K562 (cell line): Measurements from ENCODE around the gene C14orf180. TPM values are rescaled to one million over a fixed set of nuclear protein-coding genes. Genes with fewer than 3 reads are reported as not detected.

Source experiments
- ATAC-seq: fragments of 200-7000 bp; cut with Tn5 transposase; 3 replicates; pipeline ENCODE4 v1.9.1; 2020; ENCODE audit warnings: moderate library complexity
- BruUV-seq: library from RNA; stranded (reverse); fragments of 400-500 nt; replicated peaks from 2 replicates; lab custom pipeline; 2021; lab: Mats Ljungman, UMichigan
- CTCF ChIA-PET: fragments of 300-600 bp; formaldehyde crosslinking; extraction: SDS; loops from one replicate; lab custom pipeline; 2021; ENCODE audit warnings: low intra/inter-chr PET ratio; lab: Yijun Ruan, JAX
- POLR2A ChIA-PET: fragments of 300-600, 350-650 bp; sonication (Branson Sonifier 250); formaldehyde crosslinking; extraction: SDS; loops from one replicate; lab custom pipeline; 2021; ENCODE audit warnings: antibody characterized with exemption, inconsistent platforms; lab: Yijun Ruan, JAX
- DNase-seq, 4 experiments: peaks; one replicate each; pipeline versions ENCODE4 v3.0.0 to v3.0.0-alpha.2; 2011 to 2018; ENCODE audit warnings: low spot score in 3 of 4, mixed read lengths in 3 of 4; ENCODE audit errors: extremely low read depth in 1 of 4
- FAIRE-seq: peaks from 2 replicates; lab custom pipeline; 2011; peaks lifted over from hg19 to GRCh38; lab: Jason Lieb, UNC
- H2AFZ ChIP-seq: 2 replicates; pipeline ENCODE4 v1.6.0; 2011; ENCODE audit warnings: low read depth, low read length, control low read depth, inconsistent platforms
- H3K27ac ChIP-seq: fragments of 200-600 bp; 3 replicates; pipeline ENCODE4 v1.8.0; 2011; ENCODE audit warnings: low read depth, mild to moderate bottlenecking, control low read depth, inconsistent platforms, low read length, moderate library complexity, mixed read lengths; ENCODE audit errors: extremely low read depth
- H3K27me3 ChIP-seq, 2 experiments: fragments of 300-600 bp in 1 of 2; 2 replicates in 1 of 2; 3 replicates in 1 of 2; pipeline versions ENCODE4 v1.6.0 to v1.8.0; 2011; ENCODE audit warnings: inconsistent platforms in 2 of 2, low read length in 2 of 2, mild to moderate bottlenecking in 1 of 2, mixed read lengths in 1 of 2, moderate library complexity in 1 of 2; ENCODE audit not compliant: control insufficient read depth in 2 of 2, insufficient read depth in 2 of 2
- H3K36me3 ChIP-seq: fragments of 300-600 bp; 3 replicates; pipeline ENCODE4 v1.8.0; 2011; ENCODE audit warnings: mild to moderate bottlenecking, low read length, inconsistent platforms; ENCODE audit not compliant: control insufficient read depth, insufficient read depth
- H3K4me1 ChIP-seq, 2 experiments: fragments of 200-600 bp in 1 of 2; replicated peaks in 1 of 2; 2 replicates in 1 of 2; 3 replicates in 1 of 2; pipeline versions ENCODE4 v1.5.1 to v1.8.0; 2011; ENCODE audit warnings: inconsistent platforms in 2 of 2, low read length in 2 of 2, mild to moderate bottlenecking in 1 of 2, mixed read lengths in 1 of 2, moderate library complexity in 1 of 2; ENCODE audit not compliant: control insufficient read depth in 2 of 2, insufficient read depth in 2 of 2
- H3K4me2 ChIP-seq: 2 replicates; pipeline ENCODE4 v1.6.1; 2011; ENCODE audit warnings: low read length, control low read depth, inconsistent platforms, mixed read lengths; ENCODE audit not compliant: insufficient read depth
- H3K4me3 ChIP-seq: fragments of 200-600 bp; sonication (generic), shearing (Covaris generic); 2 replicates; pipeline ENCODE4 v1.5.1; 2016; ENCODE audit warnings: control low read depth, inconsistent platforms
- H3K79me2 ChIP-seq: fragments of 200-600 bp; 3 replicates; pipeline ENCODE4 v1.8.0; 2011; ENCODE audit warnings: low read length, inconsistent platforms; ENCODE audit not compliant: control insufficient read depth, insufficient read depth
- H3K9ac ChIP-seq, 2 experiments: 2 replicates each; pipeline versions ENCODE4 v1.6.0 to v1.6.1; 2011; ENCODE audit warnings: low read depth in 2 of 2, low read length in 2 of 2, control low read depth in 1 of 2, inconsistent platforms in 1 of 2, mild to moderate bottlenecking in 1 of 2, mixed read lengths in 1 of 2; ENCODE audit not compliant: insufficient read depth in 1 of 2
- H3K9me1 ChIP-seq: one replicate; pipeline ENCODE4 v1.6.0; 2011; ENCODE audit warnings: inconsistent platforms, mild to moderate bottlenecking, low read length, moderate library complexity; ENCODE audit not compliant: control insufficient read depth, insufficient read depth
- H3K9me3 ChIP-seq: replicated peaks from 2 replicates; pipeline ENCODE4 v1.5.1; 2011; ENCODE audit warnings: low read depth, low read length, inconsistent platforms; ENCODE audit not compliant: control insufficient read depth, insufficient read depth
- H4K20me1 ChIP-seq: replicated peaks from 2 replicates; pipeline ENCODE4 v1.6.1; 2011; ENCODE audit warnings: low read length, inconsistent platforms, mixed read lengths; ENCODE audit not compliant: control insufficient read depth, insufficient read depth
- CBX3 ChIP-seq, 2 experiments: IDR thresholded peaks; 1 replicate in 1 of 2; 2 replicates in 1 of 2; pipeline ENCODE4 v1.6.1; 2012; ENCODE audit warnings: inconsistent platforms in 2 of 2, low read length in 2 of 2, borderline replicate concordance in 1 of 2, control low read depth in 1 of 2
- GABPB1 ChIP-seq: sonication (generic); formaldehyde crosslinking; IDR thresholded peaks from 2 replicates; pipeline ENCODE4 v1.8.0; 2022; ENCODE audit warnings: mild to moderate bottlenecking, missing genetic modification reagents
- HDAC6 ChIP-seq: IDR thresholded peaks from 2 replicates; pipeline ENCODE4 v1.6.1; 2012; ENCODE audit warnings: low read depth, mild to moderate bottlenecking, control low read depth, inconsistent platforms, low read length, moderate library complexity
- KLF6 ChIP-seq: fragments of 250-450 bp; sonication (Bioruptor Pico); IDR thresholded peaks from 2 replicates; pipeline ENCODE4 v1.4.0; 2020; ENCODE audit warnings: mild to moderate bottlenecking, moderate library complexity, borderline replicate concordance
- NCOA4 ChIP-seq: fragments of 450-650 bp; IDR thresholded peaks from 2 replicates; pipeline ENCODE4 v1.6.1; 2018; ENCODE audit warnings: mild to moderate bottlenecking; ENCODE audit not compliant: partially characterized antibody
- NFIX ChIP-seq: fragments of 250-450 bp; sonication (Bioruptor Pico); IDR thresholded peaks from 2 replicates; pipeline ENCODE4 v1.4.0; 2020; ENCODE audit warnings: low read depth, mild to moderate bottlenecking, moderate library complexity
- NR1H2 ChIP-seq: sonication (generic); formaldehyde crosslinking; IDR thresholded peaks from 2 replicates; pipeline ENCODE4 v1.4.0; 2020; ENCODE audit warnings: mild to moderate bottlenecking, missing genetic modification reagents
- RUNX1 ChIP-seq: sonication (generic); IDR thresholded peaks from 2 replicates; pipeline ENCODE4 v1.6.1; 2016; ENCODE audit warnings: antibody characterized with exemption, low read depth
- STAG1 ChIP-seq: sonication (generic); formaldehyde crosslinking; IDR thresholded peaks from 2 replicates; pipeline ENCODE4 v1.5.0; 2020; ENCODE audit warnings: missing genetic modification reagents, borderline replicate concordance
- THRAP3 ChIP-seq: fragments of 450-650 bp; IDR thresholded peaks from 2 replicates; pipeline ENCODE4 v1.6.1; 2016; ENCODE audit warnings: mild to moderate bottlenecking, inconsistent platforms, borderline replicate concordance
- TRIM24 ChIP-seq, 2 experiments: fragments of 450-650 bp; IDR thresholded peaks; 2 replicates each; pipeline ENCODE4 v1.6.1; 2016
- ZNF143 ChIP-seq: sonication (generic); formaldehyde crosslinking; IDR thresholded peaks from 2 replicates; pipeline ENCODE4 v1.9.0; 2022; ENCODE audit warnings: mild to moderate bottlenecking, missing genetic modification reagents
- ZNF324 ChIP-seq: fragments of 250-450 bp; sonication (Bioruptor Pico); IDR thresholded peaks from 2 replicates; pipeline ENCODE4 v1.4.0; 2020; ENCODE audit warnings: mild to moderate bottlenecking
- ZNF431 ChIP-seq: sonication (generic); formaldehyde crosslinking; IDR thresholded peaks from 2 replicates; pipeline ENCODE4 v1.8.0; 2022; ENCODE audit warnings: mild to moderate bottlenecking, missing genetic modification reagents
- WGBS: fragments of 100-300 bp; shearing (Covaris generic); methylation state at CpG from one replicate; pipeline ENCODE4 v1.1.6; 2016; ENCODE audit warnings: low coverage, mixed read lengths; ENCODE audit not compliant: insufficient coverage; ENCODE audit errors: missing lambda C conversion rate; 5-methylcytosine and 5-hydroxymethylcytosine counted together
- in situ Hi-C: fragments of 300-500 bp; cut with MboI; formaldehyde crosslinking; loops from 4 replicates; pipeline ENCODE4 v1.15.0; 2018; ENCODE audit warnings: inconsistent platforms, mixed read lengths
- intact Hi-C: fragments of 100-400 bp; cut with micrococcal nuclease; formaldehyde crosslinking; loops from 2 replicates; pipeline ENCODE4 v1.14.2; 2022
- polyA plus RNA-seq, 8 experiments: library from polyadenylated mRNA; depleted of rRNA in 4 of 8; stranded (reverse) in 5 of 8; unstranded in 3 of 8; fragments of >200 nt; fragmentation: Nextera tagmentation in 2 of 8; fragmentation: Illumina TruSeq in 1 of 8; extraction: Ambion mirVana in 2 of 8; extraction: Trizol in 1 of 8; gene quantifications; 2 replicates each; pipeline versions ENCODE4 v1.2.1 to v1.2.3, GENCODE V29; 2011 to 2014; ENCODE audit warnings: inconsistent platforms in 1 of 8, missing spikeins in 1 of 8
- total RNA-seq, 7 experiments: library from RNA; depleted of rRNA in 6 of 7; stranded (reverse); fragments of >200 nt in 6 of 7; fragmentation: Illumina TruSeq in 2 of 7; extraction: Trizol in 2 of 7; gene quantifications; 2 replicates each; pipeline versions ENCODE4 v1.2.1 to v1.2.3, GENCODE V29; 2011 to 2021; ENCODE audit warnings: low replicate concordance in 1 of 7
- TF ChIP-seq, protein P1 (sequence below): fragments of 250-450 bp; sonication (Bioruptor Pico); IDR thresholded peaks from 2 replicates; pipeline ENCODE4 v1.4.0; 2020

The C14orf180 gene
- total and polyA plus RNA-seq, 9 of the 15 experiments (the other 6 are each of a cell fraction or from before 2014, with no cell fraction given) = not detected

DNA sequence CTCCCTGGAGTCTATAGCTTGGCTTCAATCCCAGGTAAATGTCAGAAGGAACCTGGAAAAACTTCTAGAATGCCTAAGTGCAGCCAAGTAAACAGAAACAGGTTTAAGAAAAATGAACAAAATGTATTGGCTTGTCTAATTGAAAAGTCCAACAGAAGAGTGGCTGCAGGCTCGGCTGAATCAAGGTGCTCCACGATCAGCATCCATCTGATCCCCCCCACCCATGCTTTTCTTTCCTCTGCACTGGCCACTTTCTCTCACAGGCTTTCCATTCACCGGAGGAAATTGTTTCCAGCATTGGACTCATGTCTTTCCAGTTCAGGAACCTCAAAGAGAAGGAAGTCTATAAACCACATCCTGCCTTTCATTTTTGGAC, 42.0 kb upstream of the C14orf180 start:
- FAIRE-seq (no peak), DNase-seq (no peak)
- H3K4me2 ChIP-seq = no peak overlapping the region
- no peaks in the 10 kb centered on the region for H3K9me3 ChIP-seq
- no peaks in the 10 kb centered on the region for H3K4me1 ChIP-seq
- in situ Hi-C loops = no loop called here
- WGBS = 0% methylated on average over 1 of the region's 3 CpGs
- no peaks in the 10 kb centered on the region for H4K20me1 ChIP-seq
- no peak overlapping the region for H3K4me3 ChIP-seq
- H3K79me2 ChIP-seq = no peaks in the 10 kb centered on the region
- no TSS peak for BruUV-seq
- no peaks in the 10 kb centered on the region for H3K36me3 ChIP-seq
- CTCF ChIA-PET = no interaction called here
- TF ChIP-seq KLF6 (no peak), RUNX1 (no peak), NCOA4 (no peak), GABPB1 (CRISPR knock-in tag) (no peak), NR1H2 (no peak), NFIX (CRISPR knock-in tag) (no peak), ZNF431 (CRISPR knock-in tag) (no peak), THRAP3 (no peak), ZNF324 (CRISPR knock-in tag) (no peak), TRIM24 (IDR thresholded peaks at IDR 0.05) (no peak), ZNF143 (CRISPR knock-in tag) (no peak), CBX3 (IDR thresholded peaks at IDR 0.05; ENCODE audit: borderline replicate concordance in 1 of 2, low read length in 2 of 2) (no peak), STAG1 (CRISPR knock-in tag) (no peak), HDAC6 (no peak)
- TF ChIP-seq, protein P1, sequence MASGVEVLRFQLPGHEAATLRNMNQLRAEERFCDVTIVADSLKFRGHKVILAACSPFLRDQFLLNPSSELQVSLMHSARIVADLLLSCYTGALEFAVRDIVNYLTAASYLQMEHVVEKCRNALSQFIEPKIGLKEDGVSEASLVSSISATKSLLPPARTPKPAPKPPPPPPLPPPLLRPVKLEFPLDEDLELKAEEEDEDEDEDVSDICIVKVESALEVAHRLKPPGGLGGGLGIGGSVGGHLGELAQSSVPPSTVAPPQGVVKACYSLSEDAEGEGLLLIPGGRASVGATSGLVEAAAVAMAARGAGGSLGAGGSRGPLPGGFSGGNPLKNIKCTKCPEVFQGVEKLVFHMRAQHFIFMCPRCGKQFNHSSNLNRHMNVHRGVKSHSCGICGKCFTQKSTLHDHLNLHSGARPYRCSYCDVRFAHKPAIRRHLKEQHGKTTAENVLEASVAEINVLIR = no peak
- TF ChIP-seq, all 486 proteins: peak for 0
- ATAC-seq = no peak
- Histone ChIP-seq H3K27ac (no peak overlapping the region), H3K27me3 (no peaks in the 10 kb centered on the region), H3K9ac (no peak overlapping the region), H3K9me1 (no peaks in the 10 kb centered on the region), H2AFZ (no peak overlapping the region)
- intact Hi-C loops = no loop called here
- POLR2A ChIA-PET = interaction anchor here (0.5 to 0.6 kb wide), 2 partner anchors 172 to 887 kb away, joined by 3 read pairs; no protein-coding TSS in a partner anchor
